B cell (primary cell): Measurements from ENCODE around the gene NOTCH3. TPM values are rescaled to one million over a fixed set of nuclear protein-coding genes. Genes with fewer than 3 reads are reported as not detected.

Experiments used
- ATAC-seq: fragments of 200-7000 bp; cut with Tn5 transposase; one replicate; pipeline ENCODE4 v1.10.0; 2021; ENCODE audit warnings: low read depth, mild to moderate bottlenecking, moderate number of reproducible peaks, moderate library complexity
- CTCF ChIA-PET: fragments of 350-600 bp; sonication (Branson Sonifier 250); formaldehyde crosslinking; loops from one replicate; lab custom pipeline; 2021; ENCODE audit warnings: antibody characterized with exemption, inconsistent platforms; lab: Charles Lee
- POLR2A ChIA-PET: fragments of 350-600 bp; sonication (Branson Sonifier 250); formaldehyde crosslinking; loops from one replicate; lab custom pipeline; 2021; ENCODE audit warnings: antibody characterized with exemption; lab: Charles Lee
- DNase-seq: peaks from one replicate; pipeline ENCODE4 v3.0.0; 2013
- H2AFZ ChIP-seq: 2 replicates; pipeline ENCODE4 v1.6.1; 2012; ENCODE audit warnings: mild to moderate bottlenecking, low read depth, low read length; ENCODE audit not compliant: insufficient read depth, poor library complexity, severe bottlenecking
- H3K27ac ChIP-seq, 2 donors: 1 replicate in 1 of 2; 2 replicates in 1 of 2; pipeline ENCODE4 v1.5.1; 2012 to 2013; ENCODE audit warnings: low read length in 2 of 2, mild to moderate bottlenecking in 2 of 2, moderate library complexity in 1 of 2
- H3K27me3 ChIP-seq, 4 experiments: fragments of 200-600 bp in 1 of 4; sonication (generic) in 1 of 4; replicated peaks in 1 of 4; 1 replicate in 2 of 4; 2 replicates in 2 of 4; pipeline versions ENCODE4 v1.6.1 to v1.7.0; 2013 to 2016; ENCODE audit warnings: low read length in 3 of 4, mild to moderate bottlenecking in 2 of 4, mixed read lengths in 1 of 4, moderate library complexity in 1 of 4; ENCODE audit not compliant: insufficient read depth in 4 of 4, control insufficient read depth in 3 of 4; ENCODE audit errors: control extremely low read depth in 1 of 4
- H3K36me3 ChIP-seq, 2 experiments: replicated peaks in 1 of 2; 1 replicate in 1 of 2; 2 replicates in 1 of 2; pipeline versions ENCODE4 v1.6.1 to v1.7.1; 2013; ENCODE audit warnings: low read length in 1 of 2; ENCODE audit not compliant: insufficient read depth in 2 of 2, control insufficient read depth in 1 of 2; ENCODE audit errors: control extremely low read depth in 1 of 2, extremely low read depth in 1 of 2
- H3K4me1 ChIP-seq, 2 donors: fragments of 200-600 bp in 1 of 2; sonication (generic) in 1 of 2; 1 replicate in 1 of 2; 2 replicates in 1 of 2; pipeline versions ENCODE4 v1.5.1 to v1.6.1; 2013 to 2017; ENCODE audit warnings: low read length in 2 of 2; ENCODE audit not compliant: control insufficient read depth in 2 of 2, insufficient read depth in 2 of 2
- H3K4me2 ChIP-seq: replicated peaks from 2 replicates; pipeline ENCODE3; 2012; ENCODE audit warnings: mild to moderate bottlenecking, low read depth, low read length; ENCODE audit not compliant: poor library complexity, severe bottlenecking
- H3K4me3 ChIP-seq, 5 experiments: fragments of 200-600 bp in 1 of 5; sonication (generic) in 1 of 5; 1 replicate in 3 of 5; 2 replicates in 2 of 5; pipeline versions ENCODE4 v1.5.1 to v1.7.0; 2011 to 2016; ENCODE audit warnings: low read length in 4 of 5, mild to moderate bottlenecking in 4 of 5, low read depth in 2 of 5, control low read depth in 1 of 5, moderate library complexity in 1 of 5; ENCODE audit not compliant: insufficient read depth in 1 of 5; ENCODE audit errors: control extremely low read depth in 1 of 5, extremely low read depth in 1 of 5
- H3K79me2 ChIP-seq: fragments of 200-600 bp; sonication (generic); one replicate; pipeline ENCODE4 v1.6.0; 2016; ENCODE audit warnings: low read length; ENCODE audit not compliant: control insufficient read depth, insufficient read depth
- H3K9ac ChIP-seq: fragments of 200-600 bp; sonication (generic); 2 replicates; pipeline ENCODE4 v1.6.1; 2017; ENCODE audit warnings: mild to moderate bottlenecking, low read length, moderate library complexity
- H3K9me3 ChIP-seq, 3 donors: one replicate each; pipeline versions ENCODE4 v1.6.1 to v1.7.1; 2013; ENCODE audit warnings: low read length in 2 of 3; ENCODE audit not compliant: control insufficient read depth in 2 of 3, insufficient read depth in 1 of 3; ENCODE audit errors: control extremely low read depth in 1 of 3
- H4K20me1 ChIP-seq: 2 replicates; pipeline ENCODE4 v1.6.0; 2012; ENCODE audit warnings: mild to moderate bottlenecking, low read length; ENCODE audit not compliant: insufficient read depth, control insufficient read depth, poor library complexity, severe bottlenecking
- H3K27ac Mint-ChIP-seq: one replicate; pipeline ENCODE4 v1.8.0; 2021; ENCODE audit warnings: mixed read lengths
- H3K27me3 Mint-ChIP-seq: one replicate; pipeline ENCODE4 v1.8.0; 2021; ENCODE audit warnings: mixed read lengths
- H3K4me1 Mint-ChIP-seq: one replicate; pipeline ENCODE4 v1.8.0; 2021; ENCODE audit warnings: mixed read lengths
- H3K4me3 Mint-ChIP-seq: one replicate; pipeline ENCODE4 v1.8.0; 2021; ENCODE audit warnings: mixed read lengths
- H3K9me3 Mint-ChIP-seq: one replicate; pipeline ENCODE4 v1.8.0; 2022; ENCODE audit warnings: mixed read lengths; ENCODE audit not compliant: insufficient read depth
- EZH2 ChIP-seq: IDR thresholded peaks from 2 replicates; pipeline ENCODE4 v1.6.1; 2012; ENCODE audit warnings: borderline replicate concordance, low read depth, mild to moderate bottlenecking, moderate library complexity, low read length; ENCODE audit not compliant: insufficient read depth, poor library complexity, severe bottlenecking
- WGBS: methylation state at CpG from one replicate; pipeline ENCODE4 v1.1.5; 2013; ENCODE audit warnings: missing lambda C conversion rate; ENCODE audit not compliant: insufficient coverage; 5-methylcytosine and 5-hydroxymethylcytosine counted together
- intact Hi-C: fragments of 100-400 bp; cut with micrococcal nuclease; formaldehyde crosslinking; loops from one replicate; pipeline ENCODE4 v1.10.0; 2022
- polyA plus RNA-seq: library from polyadenylated mRNA; depleted of rRNA; stranded (reverse); fragments of >200 nt; gene quantifications from 2 replicates; pipeline ENCODE4 v1.2.3, GENCODE V29; 2012
- total RNA-seq, 2 donors: library from RNA; stranded (reverse); fragments of 120-200 nt in 1 of 2; gene quantifications; 1 replicate in 1 of 2; 2 replicates in 1 of 2; pipeline versions ENCODE4 v1.2.3 to v1.2.4, GENCODE V29; 2013 to 2022
- TF ChIP-seq, protein P1 (sequence below): fragments of 200-600 bp; IDR thresholded peaks from one replicate; pipeline ENCODE4 v1.8.0; 2022; ENCODE audit warnings: antibody characterized with exemption, mild to moderate bottlenecking

Gene NOTCH3
- total and polyA plus RNA-seq, 2 donors (not counting 1 experiment from before 2014, with no cell fraction given), result 0.01 to 0.05 TPM

DNA sequence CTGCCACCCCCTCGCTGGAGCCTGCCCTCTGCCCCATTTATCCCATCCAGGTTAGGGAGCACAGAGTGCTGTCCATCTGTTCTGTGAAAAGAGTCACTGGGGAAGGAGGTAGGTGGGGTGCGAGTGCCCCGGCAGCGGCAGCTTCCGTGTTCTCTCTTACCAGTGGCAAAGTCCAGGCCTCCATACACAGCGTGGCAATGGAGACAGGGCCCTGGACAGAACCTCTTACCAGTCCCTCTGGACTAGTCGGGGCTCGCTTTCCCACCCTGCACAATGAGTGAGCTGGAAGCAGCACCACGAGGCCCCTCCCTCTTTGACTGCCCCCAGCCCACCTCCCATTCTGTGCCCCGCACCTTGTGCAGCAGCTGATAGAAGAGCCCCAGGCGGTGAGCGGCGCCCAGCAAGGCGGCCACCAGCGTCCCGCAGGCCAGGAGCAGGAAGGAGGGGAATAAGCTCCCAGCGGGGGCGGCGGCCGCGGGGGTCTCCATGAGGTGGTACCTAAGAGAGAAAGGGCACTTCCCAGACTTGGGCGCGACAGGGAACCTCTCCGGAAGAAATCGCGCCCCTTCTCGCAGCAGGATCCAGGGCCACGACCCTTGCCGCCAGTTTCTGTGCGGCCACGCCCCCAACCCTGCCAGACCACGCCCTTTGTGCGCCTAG, 76.1 kb downstream of the NOTCH3 start:
- Mint-ChIP-seq H3K4me1 (peaks cover 19% of the 10 kb centered on the region), H3K4me3 (peak overlapping the region; percentile 98), H3K27me3 (peaks cover 9% of the 10 kb centered on the region), H3K9me3 (no peaks in the 10 kb centered on the region), H3K27ac (peak overlapping the region; percentile 97)
- ATAC-seq (no peak), DNase-seq (no peak)
- H3K79me2 ChIP-seq, result peaks cover 5% of the 10 kb centered on the region
- peak overlapping the region; percentile 89 for H2AFZ ChIP-seq
- H3K36me3 ChIP-seq, result peaks cover 0 to 15% of the 10 kb centered on the region in 2 experiments
- peak overlapping the region; percentile 93 for H3K9ac ChIP-seq
- H3K4me2 ChIP-seq, result peak overlapping the region; percentile 86
- ChIA-PET POLR2A (no interaction called here), CTCF (interaction anchor here (0.6 to 1.2 kb wide), 4 partner anchors 23 to 431 kb away, joined by 3 read pairs; no protein-coding TSS in a partner anchor)
- peaks cover 10 to 12% of the 10 kb centered on the region in 2 donors for H3K4me1 ChIP-seq
- intact Hi-C loops, result loop anchor here (1.0 to 10.0 kb wide), 4 partner anchors 208 to 1073 kb away; partner anchors contain the start of genes AP1M1, BRD4 and NDUFB7
- no peaks in the 10 kb centered on the region for H3K9me3 ChIP-seq
- TF ChIP-seq, protein P1, sequence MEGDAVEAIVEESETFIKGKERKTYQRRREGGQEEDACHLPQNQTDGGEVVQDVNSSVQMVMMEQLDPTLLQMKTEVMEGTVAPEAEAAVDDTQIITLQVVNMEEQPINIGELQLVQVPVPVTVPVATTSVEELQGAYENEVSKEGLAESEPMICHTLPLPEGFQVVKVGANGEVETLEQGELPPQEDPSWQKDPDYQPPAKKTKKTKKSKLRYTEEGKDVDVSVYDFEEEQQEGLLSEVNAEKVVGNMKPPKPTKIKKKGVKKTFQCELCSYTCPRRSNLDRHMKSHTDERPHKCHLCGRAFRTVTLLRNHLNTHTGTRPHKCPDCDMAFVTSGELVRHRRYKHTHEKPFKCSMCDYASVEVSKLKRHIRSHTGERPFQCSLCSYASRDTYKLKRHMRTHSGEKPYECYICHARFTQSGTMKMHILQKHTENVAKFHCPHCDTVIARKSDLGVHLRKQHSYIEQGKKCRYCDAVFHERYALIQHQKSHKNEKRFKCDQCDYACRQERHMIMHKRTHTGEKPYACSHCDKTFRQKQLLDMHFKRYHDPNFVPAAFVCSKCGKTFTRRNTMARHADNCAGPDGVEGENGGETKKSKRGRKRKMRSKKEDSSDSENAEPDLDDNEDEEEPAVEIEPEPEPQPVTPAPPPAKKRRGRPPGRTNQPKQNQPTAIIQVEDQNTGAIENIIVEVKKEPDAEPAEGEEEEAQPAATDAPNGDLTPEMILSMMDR, result no peak
- no peak for TF ChIP-seq EZH2
- under 1% methylated on average over 31 of the region's 33 CpGs for WGBS
- peaks cover 8% of the 10 kb centered on the region for H4K20me1 ChIP-seq
- peak overlapping the region; percentile 87 to 97 for H3K27ac ChIP-seq
- peak overlapping the region; percentile 60 to 87 (median 85) for H3K4me3 ChIP-seq
- no peaks in the 10 kb centered on the region for H3K27me3 ChIP-seq

DNA sequence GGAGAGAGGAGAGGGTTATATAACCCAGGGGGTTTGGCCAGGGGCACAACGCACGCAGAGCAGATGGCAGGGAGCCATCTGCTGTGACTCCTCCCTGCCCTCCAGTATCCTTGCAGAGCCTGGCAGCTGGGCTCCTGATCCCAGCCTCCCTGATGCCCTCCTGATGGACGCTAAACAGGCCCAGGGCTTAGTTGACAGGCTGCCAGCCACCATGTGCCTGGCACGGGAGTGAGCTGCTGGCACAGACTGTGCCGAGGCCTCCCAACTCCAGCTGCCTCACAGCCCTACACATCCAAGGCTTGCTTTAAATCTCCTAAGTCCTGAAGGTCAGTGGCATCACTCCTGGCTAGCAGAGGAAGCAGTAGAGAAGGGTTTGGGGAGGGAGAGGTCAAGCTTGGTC, 76.9 kb downstream of the NOTCH3 start:
- POLR2A ChIA-PET, result no interaction called here
- H3K9ac ChIP-seq, result no peak overlapping the region

More for the DNA sequence above, 76.9 kb downstream of the NOTCH3 start:
- Mint-ChIP-seq H3K4me3 (peak overlapping the region; percentile 98), H3K27me3 (peaks cover 4% of the 10 kb centered on the region), H3K9me3 (no peaks in the 10 kb centered on the region), H3K27ac (peak overlapping the region; percentile 97), H3K4me1 (peaks cover 19% of the 10 kb centered on the region)
- Histone ChIP-seq H4K20me1 (peaks cover 8% of the 10 kb centered on the region), H3K4me2 (peak overlapping the region; percentile 86), H3K27ac (peak overlapping the region in 1 of 2 donors; percentile 97), H3K4me3 (no peak overlapping the region), H3K9me3 (no peaks in the 10 kb centered on the region), H3K36me3 (peaks cover 0 to 18% of the 10 kb centered on the region in 2 experiments), H3K27me3 (no peaks in the 10 kb centered on the region), H2AFZ (no peak overlapping the region), H3K79me2 (peaks cover 5% of the 10 kb centered on the region), H3K4me1 (peaks cover 10 to 12% of the 10 kb centered on the region in 2 donors)
- 77% methylated on average over 5 of the region's 5 CpGs for whole genome bisulfite sequencing
- no peak for DNase-seq
- no peak for ATAC-seq
- TF ChIP-seq, protein P1, result no peak
- no peak for TF ChIP-seq EZH2
- intact Hi-C loops, result loop anchor here (10.0 kb wide), 1 partner anchor 549 kb away; the partner anchor contains the start of gene NDUFB7
- CTCF ChIA-PET, result interaction anchor here (0.5 to 1.2 kb wide), 5 partner anchors 22 to 432 kb away, joined by 3 to 5 read pairs (median 3); no protein-coding TSS in a partner anchor
